GM23338 (cell line): ENCODE measurements around the gene TRAF5. TPM values are rescaled to one million over a fixed set of nuclear protein-coding genes. Genes with fewer than 3 reads are reported as not detected.

ENCODE experiments used
- ATAC-seq: fragments of 200-7000 bp; cut with Tn5 transposase; 3 replicates; pipeline ENCODE4 v1.9.1; 2020
- DNase-seq: peaks from one replicate; pipeline ENCODE4 v3.0.0-alpha.2; 2015; ENCODE audit warnings: low spot score
- H2AFZ ChIP-seq: fragments of 200-600 bp; sonication (generic); 2 replicates; pipeline ENCODE4 v1.8.0; 2016; ENCODE audit warnings: antibody characterized with exemption, mild to moderate bottlenecking, moderate library complexity
- H3F3A ChIP-seq: fragments of 200-600 bp; sonication (generic); replicated peaks from 2 replicates; pipeline ENCODE4 v1.8.0; 2017; ENCODE audit warnings: antibody characterized with exemption, mixed run types, low read depth
- H3K27ac ChIP-seq: fragments of 200-600 bp; sonication (generic); 2 replicates; pipeline ENCODE4 v1.6.1; 2016; ENCODE audit warnings: low read depth
- H3K27me3 ChIP-seq: fragments of 200-600 bp; sonication (generic); 2 replicates; pipeline ENCODE4 v1.8.0; 2016; ENCODE audit warnings: mild to moderate bottlenecking, mixed run types, moderate library complexity; ENCODE audit not compliant: insufficient read depth
- H3K36me3 ChIP-seq: fragments of 200-600 bp; sonication (generic); 2 replicates; pipeline ENCODE4 v1.8.0; 2016; ENCODE audit warnings: mild to moderate bottlenecking; ENCODE audit not compliant: insufficient read depth
- H3K4me1 ChIP-seq: fragments of 200-600 bp; sonication (generic); 2 replicates; pipeline ENCODE4 v1.8.0; 2016; ENCODE audit warnings: mild to moderate bottlenecking, moderate library complexity; ENCODE audit not compliant: insufficient read depth
- H3K4me2 ChIP-seq: fragments of 200-600 bp; sonication (generic); 2 replicates; pipeline ENCODE4 v1.7.1; 2017; ENCODE audit warnings: mixed run types
- H3K4me3 ChIP-seq: fragments of 200-600 bp; sonication (generic); 2 replicates; pipeline ENCODE4 v1.6.1; 2016; ENCODE audit warnings: mixed run types
- H3K79me2 ChIP-seq: fragments of 200-600 bp; sonication (generic); replicated peaks from 2 replicates; pipeline ENCODE4 v1.8.0; 2017; ENCODE audit warnings: mild to moderate bottlenecking; ENCODE audit not compliant: insufficient read depth
- H3K9me2 ChIP-seq: fragments of 200-600 bp; sonication (generic); 2 replicates; pipeline ENCODE4 v1.8.0; 2017; ENCODE audit not compliant: insufficient read depth
- H4K20me1 ChIP-seq: fragments of 200-600 bp; sonication (generic); replicated peaks from 2 replicates; pipeline ENCODE4 v1.8.0; 2017; ENCODE audit warnings: mild to moderate bottlenecking; ENCODE audit not compliant: insufficient read depth
- H3K27ac Mint-ChIP-seq: 2 replicates; pipeline ENCODE4 v1.8.0; 2020; ENCODE audit warnings: inconsistent platforms, mild to moderate bottlenecking, moderate library complexity, mixed read lengths
- H3K27me3 Mint-ChIP-seq: 3 replicates; pipeline ENCODE4 v1.8.0; 2022; ENCODE audit warnings: low read depth, mild to moderate bottlenecking, moderate library complexity, mixed read lengths, inconsistent platforms; ENCODE audit not compliant: insufficient read depth, poor library complexity
- H3K36me3 Mint-ChIP-seq: 3 replicates; pipeline ENCODE4 v1.8.0; 2021; ENCODE audit warnings: low read depth, mild to moderate bottlenecking, inconsistent platforms, moderate library complexity, mixed read lengths
- H3K4me1 Mint-ChIP-seq: 3 replicates; pipeline ENCODE4 v1.8.0; 2020; ENCODE audit warnings: mild to moderate bottlenecking, inconsistent platforms, mixed read lengths
- H3K4me3 Mint-ChIP-seq: 3 replicates; pipeline ENCODE4 v1.8.0; 2021; ENCODE audit warnings: moderate library complexity, mild to moderate bottlenecking, inconsistent platforms, mixed read lengths
- H3K9me3 Mint-ChIP-seq: 3 replicates; pipeline ENCODE4 v1.8.0; 2020; ENCODE audit warnings: moderate library complexity, mild to moderate bottlenecking, inconsistent platforms, mixed read lengths
- CREB1 ChIP-seq: fragments of 250-450 bp; sonication (Bioruptor Pico); IDR thresholded peaks from 2 replicates; pipeline ENCODE4 v1.5.0; 2020; ENCODE audit warnings: low read depth, mild to moderate bottlenecking, moderate library complexity
- EZH2phosphoT487 ChIP-seq: fragments of 200-600 bp; sonication (generic); IDR thresholded peaks from one replicate; pipeline ENCODE4 v1.8.1; 2018; ENCODE audit warnings: antibody characterized with exemption; ENCODE audit not compliant: unreplicated experiment
- JUNB ChIP-seq: IDR thresholded peaks from one replicate; pipeline ENCODE4 v1.6.1; 2016; ENCODE audit warnings: antibody characterized with exemption; ENCODE audit not compliant: unreplicated experiment
- NANOG ChIP-seq: IDR thresholded peaks from 2 replicates; pipeline ENCODE4 v1.6.1; 2016; ENCODE audit warnings: antibody characterized with exemption, borderline replicate concordance
- POLR2AphosphoS5 ChIP-seq: IDR thresholded peaks from 2 replicates; pipeline ENCODE4 v1.6.1; 2016; ENCODE audit warnings: antibody characterized with exemption, low read depth
- STAT1 ChIP-seq: IDR thresholded peaks from one replicate; pipeline ENCODE4 v1.6.1; 2016; ENCODE audit warnings: antibody characterized with exemption; ENCODE audit not compliant: unreplicated experiment
- ZNF114 ChIP-seq: fragments of 250-450 bp; sonication (Bioruptor Pico); IDR thresholded peaks from 2 replicates; pipeline ENCODE4 v1.5.0; 2020; ENCODE audit warnings: mild to moderate bottlenecking, moderate library complexity
- ZNF331 ChIP-seq: fragments of 250-450 bp; sonication (Bioruptor Pico); IDR thresholded peaks from 2 replicates; pipeline ENCODE4 v1.5.0; 2020; ENCODE audit warnings: low read depth, mild to moderate bottlenecking, moderate library complexity
- polyA plus RNA-seq: library from polyadenylated mRNA; unstranded; fragments of >200 nt; fragmentation: Nextera tagmentation; extraction: Ambion mirVana; gene quantifications from 2 replicates; pipeline ENCODE4 v1.2.1, GENCODE V29; 2016
- total RNA-seq: library from RNA; depleted of rRNA; stranded (reverse); fragments of >200 nt; shearing (Covaris generic); gene quantifications from 2 replicates; pipeline ENCODE4 v1.2.3, GENCODE V29; 2014
- TF ChIP-seq, protein P1 (sequence below): IDR thresholded peaks from 2 replicates; pipeline ENCODE4 v1.6.1; 2016; ENCODE audit warnings: antibody characterized with exemption
- TF ChIP-seq, protein P2 (sequence below): IDR thresholded peaks from one replicate; pipeline ENCODE4 v1.6.1; 2018; ENCODE audit warnings: antibody characterized with exemption; ENCODE audit not compliant: unreplicated experiment
- TF ChIP-seq, protein P3 (sequence below): fragments of 250-450 bp; sonication (Bioruptor Pico); IDR thresholded peaks from 2 replicates; pipeline ENCODE4 v1.5.0; 2020; ENCODE audit warnings: mild to moderate bottlenecking, moderate library complexity

The TRAF5 gene
- total and polyA plus RNA-seq, 2 experiments from 2014 or later: 9.2 to 18.9 TPM

DNA sequence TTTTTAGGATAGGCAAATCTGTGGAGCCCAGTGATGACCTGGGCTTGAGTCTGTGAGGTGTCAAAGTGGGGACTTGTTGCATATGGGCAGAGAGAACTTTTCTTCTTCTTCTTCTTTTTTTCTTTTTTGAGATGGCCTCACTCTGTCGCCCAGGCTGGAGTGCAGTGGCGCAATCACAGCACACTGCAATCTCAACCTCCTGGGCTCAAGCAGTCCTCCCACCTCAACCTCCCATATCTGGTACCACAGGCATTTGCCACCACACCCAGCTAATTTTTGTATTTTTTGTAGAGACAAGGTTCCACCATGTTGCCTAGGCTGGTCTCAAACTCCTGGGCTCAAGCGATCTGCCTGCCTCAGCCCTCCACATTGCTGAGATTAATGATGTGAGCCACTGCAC is 85.0 kb downstream of the TRAF5 start:
- Histone ChIP-seq H3K79me2 (peaks cover 6% of the 10 kb centered on the region; the same call in 1 of the 2 replicates), H3K4me2 (no peak overlapping the region), H3K27me3 (no peaks in the 10 kb centered on the region), H2AFZ (no peak overlapping the region), H4K20me1 (no peaks in the 10 kb centered on the region), H3K36me3 (peaks cover 8% of the 10 kb centered on the region), H3K27ac (no peak overlapping the region), H3K9me2 (no peaks in the 10 kb centered on the region), H3F3A (no peaks in the 10 kb centered on the region), H3K4me1 (no peaks in the 10 kb centered on the region), H3K4me3 (no peak overlapping the region)
- no peaks in the 10 kb centered on the region; the same call in 2 of the 3 replicates for H3K4me1 Mint-ChIP-seq
- TF ChIP-seq STAT1 (no peak), JUNB (no peak), NANOG (no peak), ZNF331 (CRISPR knock-in tag) (no peak), CREB1 (CRISPR knock-in tag) (no peak)
- TF ChIP-seq, protein P1, sequence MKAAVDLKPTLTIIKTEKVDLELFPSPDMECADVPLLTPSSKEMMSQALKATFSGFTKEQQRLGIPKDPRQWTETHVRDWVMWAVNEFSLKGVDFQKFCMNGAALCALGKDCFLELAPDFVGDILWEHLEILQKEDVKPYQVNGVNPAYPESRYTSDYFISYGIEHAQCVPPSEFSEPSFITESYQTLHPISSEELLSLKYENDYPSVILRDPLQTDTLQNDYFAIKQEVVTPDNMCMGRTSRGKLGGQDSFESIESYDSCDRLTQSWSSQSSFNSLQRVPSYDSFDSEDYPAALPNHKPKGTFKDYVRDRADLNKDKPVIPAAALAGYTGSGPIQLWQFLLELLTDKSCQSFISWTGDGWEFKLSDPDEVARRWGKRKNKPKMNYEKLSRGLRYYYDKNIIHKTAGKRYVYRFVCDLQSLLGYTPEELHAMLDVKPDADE: no peak
- TF ChIP-seq, protein P2, sequence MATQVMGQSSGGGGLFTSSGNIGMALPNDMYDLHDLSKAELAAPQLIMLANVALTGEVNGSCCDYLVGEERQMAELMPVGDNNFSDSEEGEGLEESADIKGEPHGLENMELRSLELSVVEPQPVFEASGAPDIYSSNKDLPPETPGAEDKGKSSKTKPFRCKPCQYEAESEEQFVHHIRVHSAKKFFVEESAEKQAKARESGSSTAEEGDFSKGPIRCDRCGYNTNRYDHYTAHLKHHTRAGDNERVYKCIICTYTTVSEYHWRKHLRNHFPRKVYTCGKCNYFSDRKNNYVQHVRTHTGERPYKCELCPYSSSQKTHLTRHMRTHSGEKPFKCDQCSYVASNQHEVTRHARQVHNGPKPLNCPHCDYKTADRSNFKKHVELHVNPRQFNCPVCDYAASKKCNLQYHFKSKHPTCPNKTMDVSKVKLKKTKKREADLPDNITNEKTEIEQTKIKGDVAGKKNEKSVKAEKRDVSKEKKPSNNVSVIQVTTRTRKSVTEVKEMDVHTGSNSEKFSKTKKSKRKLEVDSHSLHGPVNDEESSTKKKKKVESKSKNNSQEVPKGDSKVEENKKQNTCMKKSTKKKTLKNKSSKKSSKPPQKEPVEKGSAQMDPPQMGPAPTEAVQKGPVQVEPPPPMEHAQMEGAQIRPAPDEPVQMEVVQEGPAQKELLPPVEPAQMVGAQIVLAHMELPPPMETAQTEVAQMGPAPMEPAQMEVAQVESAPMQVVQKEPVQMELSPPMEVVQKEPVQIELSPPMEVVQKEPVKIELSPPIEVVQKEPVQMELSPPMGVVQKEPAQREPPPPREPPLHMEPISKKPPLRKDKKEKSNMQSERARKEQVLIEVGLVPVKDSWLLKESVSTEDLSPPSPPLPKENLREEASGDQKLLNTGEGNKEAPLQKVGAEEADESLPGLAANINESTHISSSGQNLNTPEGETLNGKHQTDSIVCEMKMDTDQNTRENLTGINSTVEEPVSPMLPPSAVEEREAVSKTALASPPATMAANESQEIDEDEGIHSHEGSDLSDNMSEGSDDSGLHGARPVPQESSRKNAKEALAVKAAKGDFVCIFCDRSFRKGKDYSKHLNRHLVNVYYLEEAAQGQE: no peak
- no peak for DNase-seq
- H3K27me3 Mint-ChIP-seq: peaks cover 4% of the 10 kb centered on the region
- peaks cover 59% of the 10 kb centered on the region for H3K9me3 Mint-ChIP-seq
- ATAC-seq: no peak
- H3K27ac Mint-ChIP-seq: no peak overlapping the region
- peaks cover 75% of the 10 kb centered on the region for H3K36me3 Mint-ChIP-seq
- no peak overlapping the region for H3K4me3 Mint-ChIP-seq

DNA sequence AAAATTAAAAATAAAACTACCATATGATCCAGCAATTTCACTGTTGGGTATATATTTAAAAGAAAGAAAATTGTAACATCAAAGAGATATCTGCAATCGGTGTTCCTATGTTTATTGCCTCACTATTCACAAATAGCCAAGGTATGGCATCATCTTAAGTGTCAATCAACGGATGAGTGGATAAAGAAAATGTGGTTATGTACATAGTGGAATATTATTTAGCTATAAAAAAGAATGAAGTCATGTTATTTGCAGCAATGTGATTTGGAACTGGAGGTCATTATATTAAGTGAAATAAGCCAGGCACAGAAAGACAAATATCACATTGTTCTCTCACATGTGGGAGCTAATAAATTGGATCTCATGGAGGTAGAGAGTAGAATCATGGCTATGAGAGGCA is 89.1 kb downstream of the TRAF5 start:
- H3K4me1 Mint-ChIP-seq: peaks cover 19% of the 10 kb centered on the region
- Histone ChIP-seq H3K79me2 (no peaks in the 10 kb centered on the region), H3K27me3 (peaks cover 8% of the 10 kb centered on the region; the same call in 1 of the 2 replicates), H2AFZ (peak overlapping the region; percentile 66), H3K36me3 (peaks cover 4% of the 10 kb centered on the region; the same call in 1 of the 2 replicates), H3K27ac (no peak overlapping the region), H3K4me1 (peaks cover 13% of the 10 kb centered on the region), H3F3A (no peaks in the 10 kb centered on the region), H4K20me1 (no peaks in the 10 kb centered on the region), H3K4me2 (peak overlapping the region; percentile 56; the same call in 1 of the 2 replicates), H3K9me2 (no peaks in the 10 kb centered on the region), H3K4me3 (peak overlapping the region; percentile 46)
- no peak overlapping the region for H3K27ac Mint-ChIP-seq
- H3K36me3 Mint-ChIP-seq: peaks cover 47% of the 10 kb centered on the region
- DNase-seq: no peak
- H3K4me3 Mint-ChIP-seq: peak overlapping the region; percentile 61
- H3K9me3 Mint-ChIP-seq: peaks cover 27% of the 10 kb centered on the region; the same call in 2 of the 3 replicates
- H3K27me3 Mint-ChIP-seq: peaks cover 7% of the 10 kb centered on the region
- no peak for ATAC-seq
- TF ChIP-seq, protein P3, sequence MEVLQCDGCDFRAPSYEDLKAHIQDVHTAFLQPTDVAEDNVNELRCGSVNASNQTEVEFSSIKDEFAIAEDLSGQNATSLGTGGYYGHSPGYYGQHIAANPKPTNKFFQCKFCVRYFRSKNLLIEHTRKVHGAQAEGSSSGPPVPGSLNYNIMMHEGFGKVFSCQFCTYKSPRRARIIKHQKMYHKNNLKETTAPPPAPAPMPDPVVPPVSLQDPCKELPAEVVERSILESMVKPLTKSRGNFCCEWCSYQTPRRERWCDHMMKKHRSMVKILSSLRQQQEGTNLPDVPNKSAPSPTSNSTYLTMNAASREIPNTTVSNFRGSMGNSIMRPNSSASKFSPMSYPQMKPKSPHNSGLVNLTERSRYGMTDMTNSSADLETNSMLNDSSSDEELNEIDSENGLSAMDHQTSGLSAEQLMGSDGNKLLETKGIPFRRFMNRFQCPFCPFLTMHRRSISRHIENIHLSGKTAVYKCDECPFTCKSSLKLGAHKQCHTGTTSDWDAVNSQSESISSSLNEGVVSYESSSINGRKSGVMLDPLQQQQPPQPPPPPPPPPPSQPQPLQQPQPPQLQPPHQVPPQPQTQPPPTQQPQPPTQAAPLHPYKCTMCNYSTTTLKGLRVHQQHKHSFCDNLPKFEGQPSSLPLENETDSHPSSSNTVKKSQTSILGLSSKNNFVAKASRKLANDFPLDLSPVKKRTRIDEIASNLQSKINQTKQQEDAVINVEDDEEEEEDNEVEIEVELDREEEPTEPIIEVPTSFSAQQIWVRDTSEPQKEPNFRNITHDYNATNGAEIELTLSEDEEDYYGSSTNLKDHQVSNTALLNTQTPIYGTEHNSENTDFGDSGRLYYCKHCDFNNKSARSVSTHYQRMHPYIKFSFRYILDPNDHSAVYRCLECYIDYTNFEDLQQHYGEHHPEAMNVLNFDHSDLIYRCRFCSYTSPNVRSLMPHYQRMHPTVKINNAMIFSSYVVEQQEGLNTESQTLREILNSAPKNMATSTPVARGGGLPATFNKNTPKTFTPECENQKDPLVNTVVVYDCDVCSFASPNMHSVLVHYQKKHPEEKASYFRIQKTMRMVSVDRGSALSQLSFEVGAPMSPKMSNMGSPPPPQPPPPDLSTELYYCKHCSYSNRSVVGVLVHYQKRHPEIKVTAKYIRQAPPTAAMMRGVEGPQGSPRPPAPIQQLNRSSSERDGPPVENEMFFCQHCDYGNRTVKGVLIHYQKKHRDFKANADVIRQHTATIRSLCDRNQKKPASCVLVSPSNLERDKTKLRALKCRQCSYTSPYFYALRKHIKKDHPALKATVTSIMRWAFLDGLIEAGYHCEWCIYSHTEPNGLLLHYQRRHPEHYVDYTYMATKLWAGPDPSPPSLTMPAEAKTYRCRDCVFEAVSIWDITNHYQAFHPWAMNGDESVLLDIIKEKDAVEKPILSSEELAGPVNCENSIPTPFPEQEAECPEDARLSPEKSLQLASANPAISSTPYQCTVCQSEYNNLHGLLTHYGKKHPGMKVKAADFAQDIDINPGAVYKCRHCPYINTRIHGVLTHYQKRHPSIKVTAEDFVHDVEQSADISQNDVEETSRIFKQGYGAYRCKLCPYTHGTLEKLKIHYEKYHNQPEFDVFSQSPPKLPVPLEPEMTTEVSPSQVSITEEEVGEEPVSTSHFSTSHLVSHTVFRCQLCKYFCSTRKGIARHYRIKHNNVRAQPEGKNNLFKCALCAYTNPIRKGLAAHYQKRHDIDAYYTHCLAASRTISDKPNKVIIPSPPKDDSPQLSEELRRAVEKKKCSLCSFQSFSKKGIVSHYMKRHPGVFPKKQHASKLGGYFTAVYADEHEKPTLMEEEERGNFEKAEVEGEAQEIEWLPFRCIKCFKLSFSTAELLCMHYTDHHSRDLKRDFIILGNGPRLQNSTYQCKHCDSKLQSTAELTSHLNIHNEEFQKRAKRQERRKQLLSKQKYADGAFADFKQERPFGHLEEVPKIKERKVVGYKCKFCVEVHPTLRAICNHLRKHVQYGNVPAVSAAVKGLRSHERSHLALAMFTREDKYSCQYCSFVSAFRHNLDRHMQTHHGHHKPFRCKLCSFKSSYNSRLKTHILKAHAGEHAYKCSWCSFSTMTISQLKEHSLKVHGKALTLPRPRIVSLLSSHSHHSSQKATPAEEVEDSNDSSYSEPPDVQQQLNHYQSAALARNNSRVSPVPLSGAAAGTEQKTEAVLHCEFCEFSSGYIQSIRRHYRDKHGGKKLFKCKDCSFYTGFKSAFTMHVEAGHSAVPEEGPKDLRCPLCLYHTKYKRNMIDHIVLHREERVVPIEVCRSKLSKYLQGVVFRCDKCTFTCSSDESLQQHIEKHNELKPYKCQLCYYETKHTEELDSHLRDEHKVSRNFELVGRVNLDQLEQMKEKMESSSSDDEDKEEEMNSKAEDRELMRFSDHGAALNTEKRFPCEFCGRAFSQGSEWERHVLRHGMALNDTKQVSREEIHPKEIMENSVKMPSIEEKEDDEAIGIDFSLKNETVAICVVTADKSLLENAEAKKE (CRISPR knock-in tag): no peak
- no peak for TF ChIP-seq EZH2phosphoT487
- no peak for TF ChIP-seq POLR2AphosphoS5
- no peak for TF ChIP-seq NANOG
- TF ChIP-seq CREB1 (CRISPR knock-in tag): no peak
- no peak for TF ChIP-seq JUNB
- no peak for TF ChIP-seq ZNF114 (CRISPR knock-in tag)
